ENCODE measurements around the gene ATG5.
"Not testable (repeated sequence)": the region's sequence is repeated elsewhere in the genome, so short reads cannot be mapped to it uniquely, and the experiment has no call there.

Gene ATG5

GRCh38 chr6:106250953-106251352 is 74.6 kb downstream of the ATG5 start:
- DNase-seq, result no peak
- H3K9me3 ChIP-seq (ENCODE audit: control insufficient read depth, low read length), result no peaks in the 10 kb centered on the region
- H3K36me3 ChIP-seq (ENCODE audit: control insufficient read depth, insufficient read depth, low read length), result peaks cover 12% of the 10 kb centered on the region
- H3K4me3 ChIP-seq (ENCODE audit: insufficient read depth, low read depth, low read length, poor library complexity, severe bottlenecking), result no peak overlapping the region
- no peaks in the 10 kb centered on the region for H3K4me1 ChIP-seq (ENCODE audit: control insufficient read depth, insufficient read depth, low read length, poor library complexity, severe bottlenecking)
- H3K27ac ChIP-seq (ENCODE audit: insufficient read depth, low read length, poor library complexity, severe bottlenecking), result no peak overlapping the region
- no peaks in the 10 kb centered on the region for H3K27me3 ChIP-seq (replicated peaks; ENCODE audit: control insufficient read depth, insufficient read depth, low read length, poor library complexity, severe bottlenecking)

DNA sequence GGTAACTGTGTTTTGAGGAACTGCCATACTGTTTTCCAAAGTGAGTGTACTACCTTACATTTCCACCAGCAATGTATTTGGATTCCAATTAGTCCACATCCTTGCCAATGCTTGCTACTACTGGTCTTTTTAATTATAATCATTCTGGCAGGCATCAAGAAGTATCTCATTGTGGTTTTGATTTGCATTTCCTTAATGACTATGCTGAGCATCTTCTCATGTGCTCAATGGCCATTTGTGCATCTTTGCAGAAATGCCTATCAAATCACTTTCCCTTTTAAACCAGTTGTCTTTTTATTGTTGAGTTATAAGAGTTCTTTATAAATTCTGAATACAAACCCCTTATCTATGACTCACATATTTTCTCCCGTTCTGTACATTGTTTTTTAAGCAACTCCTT is 75.9 kb downstream of the ATG5 start:
- Histone ChIP-seq H3K27me3 (replicated peaks; ENCODE audit: control insufficient read depth, insufficient read depth, low read length, poor library complexity, severe bottlenecking) (no peaks in the 10 kb centered on the region), H3K4me1 (ENCODE audit: control insufficient read depth, insufficient read depth, low read length, poor library complexity, severe bottlenecking) (no peaks in the 10 kb centered on the region), H3K4me3 (ENCODE audit: insufficient read depth, low read depth, low read length, poor library complexity, severe bottlenecking) (no peak overlapping the region), H3K36me3 (ENCODE audit: control insufficient read depth, insufficient read depth, low read length) (peaks cover 12% of the 10 kb centered on the region), H3K9me3 (ENCODE audit: control insufficient read depth, low read length) (no peaks in the 10 kb centered on the region), H3K27ac (ENCODE audit: insufficient read depth, low read length, poor library complexity, severe bottlenecking) (no peak overlapping the region)
- no peak for DNase-seq

- Histone ChIP-seq H3K27ac (ENCODE audit: insufficient read depth, low read length, poor library complexity, severe bottlenecking) (no peak overlapping the region), H3K36me3 (ENCODE audit: control insufficient read depth, insufficient read depth, low read length) (peaks cover 12% of the 10 kb centered on the region), H3K4me3 (ENCODE audit: insufficient read depth, low read depth, low read length, poor library complexity, severe bottlenecking) (no peak overlapping the region), H3K4me1 (ENCODE audit: control insufficient read depth, insufficient read depth, low read length, poor library complexity, severe bottlenecking) (no peaks in the 10 kb centered on the region), H3K27me3 (replicated peaks; ENCODE audit: control insufficient read depth, insufficient read depth, low read length, poor library complexity, severe bottlenecking) (no peaks in the 10 kb centered on the region), H3K9me3 (ENCODE audit: control insufficient read depth, low read length) (no peaks in the 10 kb centered on the region)
- no peak for DNase-seq
Observed at GRCh38 chr6:106247733-106248132, 77.8 kb downstream of the ATG5 start.

- no peak for DNase-seq
- no peak overlapping the region for H3K27ac ChIP-seq (ENCODE audit: insufficient read depth, low read length, poor library complexity, severe bottlenecking)
- H3K4me3 ChIP-seq (ENCODE audit: insufficient read depth, low read depth, low read length, poor library complexity, severe bottlenecking), result no peak overlapping the region
- peaks cover 12% of the 10 kb centered on the region for H3K36me3 ChIP-seq (ENCODE audit: control insufficient read depth, insufficient read depth, low read length)
- H3K4me1 ChIP-seq (ENCODE audit: control insufficient read depth, insufficient read depth, low read length, poor library complexity, severe bottlenecking), result no peaks in the 10 kb centered on the region
- H3K9me3 ChIP-seq (ENCODE audit: control insufficient read depth, low read length), result no peaks in the 10 kb centered on the region
- H3K27me3 ChIP-seq (replicated peaks; ENCODE audit: control insufficient read depth, insufficient read depth, low read length, poor library complexity, severe bottlenecking), result no peaks in the 10 kb centered on the region
Observed at GRCh38 chr6:106247293-106247692, 78.3 kb downstream of the ATG5 start.

DNA sequence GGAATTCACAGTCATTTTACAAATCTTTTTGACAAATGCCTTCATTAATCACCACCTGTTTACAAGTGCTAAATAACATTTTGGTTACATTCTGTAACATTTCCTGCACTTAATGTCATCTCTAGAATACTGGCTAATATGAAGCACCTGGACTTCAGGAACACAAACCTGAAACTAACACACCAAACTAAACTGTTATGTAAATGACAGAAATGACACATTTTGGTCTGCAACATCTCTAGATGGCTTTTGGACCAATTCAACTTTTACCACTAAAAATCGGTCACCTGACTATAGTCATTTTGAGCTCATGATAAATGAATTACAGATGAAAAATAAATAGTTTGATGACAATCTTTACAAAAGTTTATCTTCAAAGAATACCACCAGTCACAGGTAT is 80.6 kb downstream of the ATG5 start:
- no peaks in the 10 kb centered on the region for H3K4me1 ChIP-seq (ENCODE audit: control insufficient read depth, insufficient read depth, low read length, poor library complexity, severe bottlenecking)
- no peaks in the 10 kb centered on the region for H3K27me3 ChIP-seq (replicated peaks; ENCODE audit: control insufficient read depth, insufficient read depth, low read length, poor library complexity, severe bottlenecking)
- no peaks in the 10 kb centered on the region for H3K9me3 ChIP-seq (ENCODE audit: control insufficient read depth, low read length)
- no peak for DNase-seq
- H3K36me3 ChIP-seq (ENCODE audit: control insufficient read depth, insufficient read depth, low read length), result peaks cover 12% of the 10 kb centered on the region
- H3K27ac ChIP-seq (ENCODE audit: insufficient read depth, low read length, poor library complexity, severe bottlenecking), result no peak overlapping the region
- H3K4me3 ChIP-seq (ENCODE audit: insufficient read depth, low read depth, low read length, poor library complexity, severe bottlenecking), result no peak overlapping the region

DNA sequence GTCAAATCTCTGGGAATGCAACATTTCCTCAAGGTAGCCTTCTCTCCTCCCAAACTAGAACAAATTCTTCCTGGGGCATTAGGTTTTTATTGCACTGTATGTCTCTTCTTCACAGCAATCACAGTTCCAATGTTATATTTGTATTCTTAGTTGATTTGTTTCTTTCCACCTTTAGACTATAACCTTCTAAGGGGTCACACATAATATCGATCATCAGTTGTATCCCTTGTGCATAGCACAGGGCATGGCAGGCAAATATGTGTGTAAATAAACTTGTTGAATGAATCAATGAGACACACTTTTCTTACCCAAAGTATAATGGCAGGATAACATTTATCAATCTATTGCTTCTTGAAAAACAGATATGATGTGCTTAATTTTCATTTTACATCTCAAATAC is 81.0 kb downstream of the ATG5 start:
- no peaks in the 10 kb centered on the region for H3K27me3 ChIP-seq (replicated peaks; ENCODE audit: control insufficient read depth, insufficient read depth, low read length, poor library complexity, severe bottlenecking)
- no peak overlapping the region for H3K4me3 ChIP-seq (ENCODE audit: insufficient read depth, low read depth, low read length, poor library complexity, severe bottlenecking)
- H3K4me1 ChIP-seq (ENCODE audit: control insufficient read depth, insufficient read depth, low read length, poor library complexity, severe bottlenecking), result no peaks in the 10 kb centered on the region
- H3K36me3 ChIP-seq (ENCODE audit: control insufficient read depth, insufficient read depth, low read length), result peaks cover 12% of the 10 kb centered on the region
- no peaks in the 10 kb centered on the region for H3K9me3 ChIP-seq (ENCODE audit: control insufficient read depth, low read length)
- no peak overlapping the region for H3K27ac ChIP-seq (ENCODE audit: insufficient read depth, low read length, poor library complexity, severe bottlenecking)
- no peak for DNase-seq

DNA sequence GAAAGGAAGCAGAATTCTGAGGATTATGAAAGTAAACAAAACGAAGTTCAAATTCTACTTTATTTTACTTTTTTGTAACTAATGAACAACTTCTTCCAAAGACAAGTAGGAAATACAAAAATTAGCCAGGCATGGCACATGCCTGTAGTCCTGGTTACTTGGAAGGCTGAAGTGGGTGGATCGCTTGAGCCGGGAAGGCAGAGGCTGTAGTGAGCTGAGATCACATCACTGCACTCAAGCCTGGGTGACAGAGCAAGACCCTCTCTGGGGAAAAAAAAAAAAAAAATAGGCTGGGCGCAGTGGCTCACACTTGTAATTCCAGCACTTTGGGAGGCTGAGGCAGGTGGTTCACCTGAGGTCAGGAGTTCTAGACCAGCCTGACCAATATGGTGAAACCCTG is 82.3 kb downstream of the ATG5 start:
- no peak for DNase-seq
- Histone ChIP-seq H3K27ac (ENCODE audit: insufficient read depth, low read length, poor library complexity, severe bottlenecking) (no peak overlapping the region), H3K9me3 (ENCODE audit: control insufficient read depth, low read length) (no peaks in the 10 kb centered on the region), H3K4me3 (ENCODE audit: insufficient read depth, low read depth, low read length, poor library complexity, severe bottlenecking) (no peak overlapping the region), H3K27me3 (replicated peaks; ENCODE audit: control insufficient read depth, insufficient read depth, low read length, poor library complexity, severe bottlenecking) (no peaks in the 10 kb centered on the region), H3K4me1 (ENCODE audit: control insufficient read depth, insufficient read depth, low read length, poor library complexity, severe bottlenecking) (no peaks in the 10 kb centered on the region), H3K36me3 (ENCODE audit: control insufficient read depth, insufficient read depth, low read length) (peaks cover 12% of the 10 kb centered on the region)

DNA sequence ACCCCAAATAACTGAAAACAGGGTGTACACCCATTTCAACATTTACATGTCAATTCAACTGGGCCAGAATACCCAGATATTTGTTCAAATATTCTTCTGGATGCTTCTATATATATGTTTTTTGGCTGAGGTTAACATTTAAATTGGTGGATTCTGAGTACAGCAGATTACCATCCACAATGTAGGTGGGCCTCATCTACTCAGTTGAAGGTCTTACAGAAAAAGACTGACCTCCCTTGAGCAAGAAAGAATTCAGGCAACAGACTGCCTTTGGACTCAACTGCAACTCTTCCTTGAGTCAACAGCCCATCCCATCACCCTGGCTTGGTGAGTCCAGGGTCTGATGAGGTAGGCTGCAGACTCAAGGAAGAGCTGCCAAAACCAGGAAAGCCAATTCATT is 84.1 kb downstream of the ATG5 start:
- Histone ChIP-seq H3K36me3 (ENCODE audit: control insufficient read depth, insufficient read depth, low read length) (no peaks in the 10 kb centered on the region), H3K4me1 (ENCODE audit: control insufficient read depth, insufficient read depth, low read length, poor library complexity, severe bottlenecking) (no peaks in the 10 kb centered on the region), H3K4me3 (ENCODE audit: insufficient read depth, low read depth, low read length, poor library complexity, severe bottlenecking) (no peak overlapping the region), H3K27me3 (replicated peaks; ENCODE audit: control insufficient read depth, insufficient read depth, low read length, poor library complexity, severe bottlenecking) (no peaks in the 10 kb centered on the region), H3K9me3 (ENCODE audit: control insufficient read depth, low read length) (no peaks in the 10 kb centered on the region), H3K27ac (ENCODE audit: insufficient read depth, low read length, poor library complexity, severe bottlenecking) (no peak overlapping the region)
- DNase-seq, result no peak

GRCh38 chr6:106237286-106237685 is 88.3 kb downstream of the ATG5 start:
- no peaks in the 10 kb centered on the region for H3K27me3 ChIP-seq (replicated peaks; ENCODE audit: control insufficient read depth, insufficient read depth, low read length, poor library complexity, severe bottlenecking)
- H3K36me3 ChIP-seq (ENCODE audit: control insufficient read depth, insufficient read depth, low read length), result peaks cover 3% of the 10 kb centered on the region
- no peak overlapping the region for H3K4me3 ChIP-seq (ENCODE audit: insufficient read depth, low read depth, low read length, poor library complexity, severe bottlenecking)
- H3K9me3 ChIP-seq (ENCODE audit: control insufficient read depth, low read length), result no peaks in the 10 kb centered on the region
- DNase-seq, result no peak
- H3K27ac ChIP-seq (ENCODE audit: insufficient read depth, low read length, poor library complexity, severe bottlenecking), result no peak overlapping the region
- H3K4me1 ChIP-seq (ENCODE audit: control insufficient read depth, insufficient read depth, low read length, poor library complexity, severe bottlenecking), result no peaks in the 10 kb centered on the region

DNA sequence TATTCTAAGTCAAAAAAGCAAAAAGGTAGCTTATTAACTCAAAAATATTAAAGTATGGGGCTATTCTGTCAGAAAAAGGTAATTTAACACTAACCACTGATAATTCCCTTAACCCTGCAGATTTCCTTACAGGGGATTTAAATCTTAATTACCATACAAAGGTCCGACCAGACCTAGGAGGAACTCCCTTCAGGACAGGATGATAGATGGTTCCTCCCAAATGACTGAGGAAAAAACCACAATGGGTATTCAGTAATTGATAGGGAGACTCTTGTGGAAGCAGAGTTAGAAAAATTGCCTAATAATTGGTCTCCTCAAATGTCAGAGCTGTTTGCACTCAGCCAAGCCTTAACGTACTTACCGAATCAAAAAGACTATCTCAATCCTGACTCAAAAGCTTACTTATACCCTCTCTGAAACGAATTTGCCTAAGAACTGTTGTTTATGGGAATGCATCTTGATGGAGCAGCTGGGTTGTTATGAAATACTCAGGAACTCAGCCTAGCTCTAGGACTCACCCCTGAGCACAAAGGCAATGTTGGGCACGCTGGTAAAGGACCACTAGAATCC is 95.6 kb downstream of the ATG5 start:
- DNase-seq; H3K27ac ChIP-seq (ENCODE audit: insufficient read depth, low read length, poor library complexity, severe bottlenecking); H3K4me1 ChIP-seq (ENCODE audit: control insufficient read depth, insufficient read depth, low read length, poor library complexity, severe bottlenecking); H3K9me3 ChIP-seq (ENCODE audit: control insufficient read depth, low read length); H3K36me3 ChIP-seq (ENCODE audit: control insufficient read depth, insufficient read depth, low read length); H3K27me3 ChIP-seq (replicated peaks; ENCODE audit: control insufficient read depth, insufficient read depth, low read length, poor library complexity, severe bottlenecking); H3K4me3 ChIP-seq (ENCODE audit: insufficient read depth, low read depth, low read length, poor library complexity, severe bottlenecking): not testable (repeated sequence)
